HG02763 (cell line): ENCODE results near the gene NFIA.

Experiments used
- ATAC-seq: cut with Tn5 transposase; IDR thresholded peaks from one replicate; pipeline ENCODE4 v1.9.1; 2021; ENCODE audit warnings: mild to moderate bottlenecking, moderate library complexity; ENCODE audit not compliant: unreplicated experiment

NFIA gene

GRCh38 chr1:61320575-61320974, 238.2 kb downstream of the NFIA start:
- ATAC-seq = no peak

GRCh38 chr1:61322008-61322744, 239.8 kb downstream of the NFIA start:
- no peak for ATAC-seq

- no peak for ATAC-seq
Observed at GRCh38 chr1:61322769-61323168, 240.4 kb downstream of the NFIA start.

GRCh38 chr1:61323681-61324328, 241.4 kb downstream of the NFIA start:
- no peak for ATAC-seq

- no peak for ATAC-seq
Observed at GRCh38 chr1:61326713-61327112, 244.4 kb downstream of the NFIA start.

GRCh38 chr1:61327436-61327835, 245.1 kb downstream of the NFIA start:
- no peak for ATAC-seq

GRCh38 chr1:61329556-61329955, 247.2 kb downstream of the NFIA start:
- no peak for ATAC-seq

GRCh38 chr1:61330018-61330417, 247.7 kb downstream of the NFIA start:
- ATAC-seq = no peak

GRCh38 chr1:61330571-61330970, 248.2 kb downstream of the NFIA start:
- ATAC-seq = no peak

GRCh38 chr1:61332196-61332753, 249.9 kb downstream of the NFIA start:
- peak; percentile 94 for ATAC-seq

GRCh38 chr1:61332796-61333195, 250.4 kb downstream of the NFIA start:
- no peak for ATAC-seq

GRCh38 chr1:61334718-61335589, 252.6 kb downstream of the NFIA start:
- no peak for ATAC-seq

GRCh38 chr1:61337037-61337436, 254.7 kb downstream of the NFIA start:
- no peak for ATAC-seq

GRCh38 chr1:61337441-61337951, 255.1 kb downstream of the NFIA start:
- ATAC-seq = no peak

- ATAC-seq = no peak
Observed at GRCh38 chr1:61337981-61338848, 255.9 kb downstream of the NFIA start.

GRCh38 chr1:61338899-61339298, 256.5 kb downstream of the NFIA start:
- no peak for ATAC-seq

GRCh38 chr1:61341426-61341825, 259.1 kb downstream of the NFIA start:
- no peak for ATAC-seq

GRCh38 chr1:61343734-61344420, 261.5 kb downstream of the NFIA start:
- ATAC-seq = no peak

- no peak for ATAC-seq
Observed at GRCh38 chr1:61344696-61345095, 262.3 kb downstream of the NFIA start.
